ENCODE measurements around the gene HS6ST2.

- TF ChIP-seq, protein P1, sequence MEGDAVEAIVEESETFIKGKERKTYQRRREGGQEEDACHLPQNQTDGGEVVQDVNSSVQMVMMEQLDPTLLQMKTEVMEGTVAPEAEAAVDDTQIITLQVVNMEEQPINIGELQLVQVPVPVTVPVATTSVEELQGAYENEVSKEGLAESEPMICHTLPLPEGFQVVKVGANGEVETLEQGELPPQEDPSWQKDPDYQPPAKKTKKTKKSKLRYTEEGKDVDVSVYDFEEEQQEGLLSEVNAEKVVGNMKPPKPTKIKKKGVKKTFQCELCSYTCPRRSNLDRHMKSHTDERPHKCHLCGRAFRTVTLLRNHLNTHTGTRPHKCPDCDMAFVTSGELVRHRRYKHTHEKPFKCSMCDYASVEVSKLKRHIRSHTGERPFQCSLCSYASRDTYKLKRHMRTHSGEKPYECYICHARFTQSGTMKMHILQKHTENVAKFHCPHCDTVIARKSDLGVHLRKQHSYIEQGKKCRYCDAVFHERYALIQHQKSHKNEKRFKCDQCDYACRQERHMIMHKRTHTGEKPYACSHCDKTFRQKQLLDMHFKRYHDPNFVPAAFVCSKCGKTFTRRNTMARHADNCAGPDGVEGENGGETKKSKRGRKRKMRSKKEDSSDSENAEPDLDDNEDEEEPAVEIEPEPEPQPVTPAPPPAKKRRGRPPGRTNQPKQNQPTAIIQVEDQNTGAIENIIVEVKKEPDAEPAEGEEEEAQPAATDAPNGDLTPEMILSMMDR (IDR thresholded peaks at IDR 0.05; ENCODE audit: low read length), result no peak
- no peak for TF ChIP-seq EZH2phosphoT487 (IDR thresholded peaks at IDR 0.05; ENCODE audit: low read length)
Measured at GRCh38 chrX:132576939-132577338, 381.5 kb downstream of the HS6ST2 start.

Measured in MM.1S (cell line).